Measurements from ENCODE around the gene CLEC17A.

GRCh38 chr19:14542711-14543328 lies 40.1 kb upstream of the CLEC17A start:
- TF ChIP-seq REST (IDR thresholded peaks at IDR 0.05; ENCODE audit: borderline replicate concordance in 1 of 2, low read depth in 1 of 2, low read length in 2 of 2) (no peak), NFYB (CRISPR knock-in tag; IDR thresholded peaks at IDR 0.05) (no peak)
